Measurements from ENCODE around the gene CDKL4.
"Not testable (repeated sequence)": the region's sequence is repeated elsewhere in the genome, so short reads cannot be mapped to it uniquely, and the experiment has no call there.

Gene CDKL4

DNA sequence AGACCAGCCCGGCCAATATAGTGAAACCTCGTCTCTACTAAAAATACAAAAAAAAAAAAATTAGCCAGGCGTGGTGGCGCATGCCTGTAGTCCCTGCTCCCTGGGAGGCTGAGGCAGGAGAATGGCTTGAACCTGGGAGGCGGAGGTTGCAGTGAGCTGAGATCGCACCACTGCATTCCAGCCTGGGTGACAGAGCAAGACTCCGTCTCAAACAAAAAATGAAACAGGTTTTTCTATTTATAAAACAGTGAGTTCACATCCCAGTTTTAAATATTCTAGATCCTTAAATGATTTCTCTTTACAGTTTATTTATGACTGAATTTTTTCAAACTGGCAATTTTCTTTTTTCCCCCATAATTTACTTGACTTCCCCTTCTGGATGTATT lies 102.8 kb downstream of the CDKL4 start:
- DNase-seq, result not testable (repeated sequence)

DNA sequence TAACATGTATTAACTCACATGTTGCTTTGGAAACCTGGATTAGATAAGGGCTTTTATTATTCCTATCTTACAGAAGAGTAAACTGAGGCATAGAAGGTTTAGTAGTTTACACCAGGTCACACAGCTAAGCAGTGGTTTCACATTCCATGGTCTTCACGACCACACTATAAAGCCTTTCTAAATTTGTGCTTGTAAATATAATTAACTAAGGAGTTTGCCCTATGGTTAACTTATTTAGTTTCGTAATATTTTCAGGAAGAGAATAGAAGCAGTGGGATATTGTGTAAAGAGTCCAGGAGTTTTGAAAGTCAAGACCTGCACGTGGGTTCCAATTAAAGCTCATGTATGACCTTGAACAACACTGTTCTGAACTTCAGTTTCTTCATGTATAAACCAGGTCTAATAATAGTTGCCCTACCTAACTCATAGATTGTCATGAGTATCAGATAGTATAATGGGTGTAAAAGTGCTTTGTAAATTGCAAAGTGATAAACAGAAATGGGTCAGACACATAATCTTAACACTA lies 103.4 kb downstream of the CDKL4 start:
- DNase-seq, result no peak

DNA sequence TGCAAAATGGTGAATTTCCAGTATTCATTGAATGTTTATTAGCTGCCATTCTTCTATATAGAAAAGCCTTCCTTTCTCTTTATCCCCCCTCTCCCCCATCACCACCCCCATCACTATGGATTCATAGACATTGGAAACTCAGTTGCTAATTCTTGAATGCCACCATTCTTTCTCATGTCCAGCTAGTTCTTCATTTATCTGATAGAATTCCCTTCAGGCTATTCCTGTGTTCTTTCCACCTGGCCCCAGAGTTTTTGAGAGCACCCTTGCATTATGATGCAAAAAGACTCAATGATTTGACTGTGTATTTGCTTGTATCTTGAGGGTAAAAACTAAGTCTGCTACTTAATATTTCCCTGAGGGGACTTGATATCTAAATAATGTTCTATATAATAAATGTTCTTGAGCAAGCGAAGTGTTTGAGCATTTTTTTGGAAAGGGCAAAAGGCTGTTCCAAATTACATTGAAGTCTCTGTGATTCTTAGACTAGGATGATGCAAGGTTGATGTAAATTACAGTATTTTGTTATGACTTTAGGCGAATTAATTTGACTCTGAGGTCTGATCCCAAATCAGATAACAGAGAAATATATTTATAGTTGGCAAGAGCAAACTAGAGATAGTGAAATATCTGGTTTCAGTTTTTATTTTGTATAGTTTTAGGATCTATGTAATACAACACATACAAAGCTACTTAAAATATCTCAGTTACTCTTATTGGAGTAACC lies 104.1 kb downstream of the CDKL4 start:
- DNase-seq, result no peak

GRCh38 chr2:39138837-39139211 lies 104.9 kb downstream of the CDKL4 start:
- no peak for DNase-seq

- not testable (repeated sequence) for DNase-seq
These were observed 105.5 kb downstream of the CDKL4 start for GRCh38 chr2:39138187-39138836.

- DNase-seq, result no peak
These were observed 107.0 kb downstream of the CDKL4 start for GRCh38 chr2:39136799-39137198.

- no peak for DNase-seq
These were observed 108.0 kb downstream of the CDKL4 start for GRCh38 chr2:39135690-39136259.

- no peak for DNase-seq
These were observed 110.4 kb downstream of the CDKL4 start for GRCh38 chr2:39133215-39133851.

- no peak for DNase-seq
These were observed 114.8 kb downstream of the CDKL4 start for GRCh38 chr2:39128919-39129391.

DNA sequence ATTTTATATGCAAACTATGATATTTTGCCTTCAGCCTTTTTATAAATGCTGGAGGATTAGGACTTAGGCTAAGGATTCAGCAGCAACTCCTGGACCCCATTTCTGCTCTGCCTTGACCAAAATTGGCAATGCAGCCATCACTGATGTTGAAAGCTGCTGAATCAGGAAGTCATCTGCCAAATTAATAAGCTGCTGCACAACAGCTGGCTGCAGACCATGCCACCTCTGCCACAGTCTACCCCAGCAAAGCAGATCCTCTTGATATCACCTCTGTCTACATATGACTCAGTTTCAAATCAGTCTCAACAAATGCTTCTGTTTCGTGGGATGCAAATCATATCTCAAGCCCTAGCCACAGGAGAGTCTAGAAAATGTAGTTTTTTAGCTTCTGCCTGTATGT lies 115.8 kb downstream of the CDKL4 start:
- DNase-seq, result no peak

All from T-helper 9 cell (primary cell).